Vagina (tissue), 2 donors: Measurements from ENCODE around the gene PPP1R3C.

Source experiments
- POLR2A ChIP-seq, 2 donors: fragments of 450-650 bp; IDR thresholded peaks; one replicate each; pipeline ENCODE4 v1.6.1; 2017; ENCODE audit warnings: antibody characterized with exemption in 2 of 2, mild to moderate bottlenecking in 2 of 2, moderate library complexity in 2 of 2
- POLR2AphosphoS5 ChIP-seq, 2 donors: sonication (generic); formaldehyde crosslinking; IDR thresholded peaks; one replicate each; pipeline ENCODE4 v1.9.0; 2017; ENCODE audit warnings: antibody characterized with exemption in 2 of 2, mild to moderate bottlenecking in 2 of 2, low read depth in 1 of 2; ENCODE audit not compliant: insufficient read depth in 1 of 2
- TF ChIP-seq, protein P1 (sequence below), 3 experiments: fragments of 450-650 bp in 2 of 3; fragments of 200-600 bp in 1 of 3; sonication (generic) in 1 of 3; IDR thresholded peaks; one replicate each; pipeline ENCODE4 v1.5.1; 2017 to 2019; ENCODE audit warnings: antibody characterized with exemption in 3 of 3, mild to moderate bottlenecking in 2 of 3, moderate library complexity in 2 of 3

DNA sequence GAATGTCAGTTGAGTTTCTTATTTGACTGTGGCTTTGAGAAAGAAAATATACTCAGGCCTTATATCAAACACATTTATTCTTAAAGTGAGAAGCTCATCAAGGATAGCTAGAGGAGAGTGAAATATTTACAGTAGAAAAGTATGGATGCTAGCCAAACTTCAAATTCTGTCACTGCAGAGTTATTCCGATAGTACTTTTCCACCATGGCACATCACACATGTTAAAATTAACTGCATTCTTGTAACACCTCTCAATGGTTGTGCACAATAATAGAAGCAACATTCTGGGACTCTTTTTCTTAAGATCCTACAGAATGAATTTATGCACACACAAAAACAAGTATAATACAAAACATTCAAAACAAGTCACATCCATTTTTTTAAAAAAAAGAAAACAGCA lies 4.5 kb downstream of the PPP1R3C start:
- TF ChIP-seq, protein P1, sequence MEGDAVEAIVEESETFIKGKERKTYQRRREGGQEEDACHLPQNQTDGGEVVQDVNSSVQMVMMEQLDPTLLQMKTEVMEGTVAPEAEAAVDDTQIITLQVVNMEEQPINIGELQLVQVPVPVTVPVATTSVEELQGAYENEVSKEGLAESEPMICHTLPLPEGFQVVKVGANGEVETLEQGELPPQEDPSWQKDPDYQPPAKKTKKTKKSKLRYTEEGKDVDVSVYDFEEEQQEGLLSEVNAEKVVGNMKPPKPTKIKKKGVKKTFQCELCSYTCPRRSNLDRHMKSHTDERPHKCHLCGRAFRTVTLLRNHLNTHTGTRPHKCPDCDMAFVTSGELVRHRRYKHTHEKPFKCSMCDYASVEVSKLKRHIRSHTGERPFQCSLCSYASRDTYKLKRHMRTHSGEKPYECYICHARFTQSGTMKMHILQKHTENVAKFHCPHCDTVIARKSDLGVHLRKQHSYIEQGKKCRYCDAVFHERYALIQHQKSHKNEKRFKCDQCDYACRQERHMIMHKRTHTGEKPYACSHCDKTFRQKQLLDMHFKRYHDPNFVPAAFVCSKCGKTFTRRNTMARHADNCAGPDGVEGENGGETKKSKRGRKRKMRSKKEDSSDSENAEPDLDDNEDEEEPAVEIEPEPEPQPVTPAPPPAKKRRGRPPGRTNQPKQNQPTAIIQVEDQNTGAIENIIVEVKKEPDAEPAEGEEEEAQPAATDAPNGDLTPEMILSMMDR (IDR thresholded peaks at IDR 0.05), result no peak
- no peak for TF ChIP-seq POLR2A (IDR thresholded peaks at IDR 0.05)
- TF ChIP-seq POLR2AphosphoS5 (IDR thresholded peaks at IDR 0.05; ENCODE audit: insufficient read depth in 1 of 2, low read depth in 1 of 2), result no peak
